ENCODE measurements around the gene SERPINF2.

SERPINF2 gene

GRCh38 chr17:1785930-1786329 is 43.3 kb downstream of the SERPINF2 start:
- no peak for TF ChIP-seq TAF1 (IDR thresholded peaks at IDR 0.05; ENCODE audit: low read depth)
- no peak for TF ChIP-seq EGR1 (IDR thresholded peaks at IDR 0.05)
- TF ChIP-seq ZBTB7A (IDR thresholded peaks at IDR 0.05; ENCODE audit: low read depth) = no peak
- no peak for TF ChIP-seq FOXM1 (IDR thresholded peaks at IDR 0.05; ENCODE audit: borderline replicate concordance, low read depth)
- TF ChIP-seq, protein P1, sequence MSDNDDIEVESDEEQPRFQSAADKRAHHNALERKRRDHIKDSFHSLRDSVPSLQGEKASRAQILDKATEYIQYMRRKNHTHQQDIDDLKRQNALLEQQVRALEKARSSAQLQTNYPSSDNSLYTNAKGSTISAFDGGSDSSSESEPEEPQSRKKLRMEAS (IDR thresholded peaks at IDR 0.05) = no peak

DNA sequence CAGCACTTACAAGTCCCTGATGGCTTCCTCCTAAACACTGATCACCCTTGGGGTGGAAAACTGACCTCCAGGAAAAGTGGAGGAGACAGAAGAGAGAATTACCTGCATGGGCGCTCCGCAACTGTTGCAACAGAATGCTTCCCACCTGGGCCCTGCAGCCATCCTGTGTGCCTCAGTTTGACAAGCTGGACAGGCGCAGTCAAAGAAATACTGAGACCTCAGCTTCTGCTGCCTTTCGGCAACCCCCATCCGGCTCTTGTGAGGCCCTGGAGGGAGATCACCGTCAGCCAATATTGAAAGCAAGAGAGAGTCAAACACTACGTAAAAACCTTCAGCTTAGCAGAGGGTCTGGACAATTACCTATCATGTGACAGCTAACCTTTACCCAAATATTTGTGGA is 44.0 kb downstream of the SERPINF2 start:
- TF ChIP-seq FOXM1 (IDR thresholded peaks at IDR 0.05; ENCODE audit: borderline replicate concordance, low read depth) (no peak), CEBPB (IDR thresholded peaks at IDR 0.05) (no peak), EP300 (IDR thresholded peaks at IDR 0.05; ENCODE audit: borderline replicate concordance) (no peak), CREB1 (IDR thresholded peaks at IDR 0.05; ENCODE audit: low read depth) (no peak), ZBTB7A (IDR thresholded peaks at IDR 0.05; ENCODE audit: low read depth) (no peak), YY1 (IDR thresholded peaks at IDR 0.05; ENCODE audit: low read depth) (no peak), NFIC (IDR thresholded peaks at IDR 0.05) (no peak), TCF12 (IDR thresholded peaks at IDR 0.05; ENCODE audit: low read depth) (no peak), TEAD4 (IDR thresholded peaks at IDR 0.05) (no peak), EGR1 (IDR thresholded peaks at IDR 0.05) (no peak), TAF1 (IDR thresholded peaks at IDR 0.05; ENCODE audit: low read depth) (no peak)
- TF ChIP-seq, protein P2, sequence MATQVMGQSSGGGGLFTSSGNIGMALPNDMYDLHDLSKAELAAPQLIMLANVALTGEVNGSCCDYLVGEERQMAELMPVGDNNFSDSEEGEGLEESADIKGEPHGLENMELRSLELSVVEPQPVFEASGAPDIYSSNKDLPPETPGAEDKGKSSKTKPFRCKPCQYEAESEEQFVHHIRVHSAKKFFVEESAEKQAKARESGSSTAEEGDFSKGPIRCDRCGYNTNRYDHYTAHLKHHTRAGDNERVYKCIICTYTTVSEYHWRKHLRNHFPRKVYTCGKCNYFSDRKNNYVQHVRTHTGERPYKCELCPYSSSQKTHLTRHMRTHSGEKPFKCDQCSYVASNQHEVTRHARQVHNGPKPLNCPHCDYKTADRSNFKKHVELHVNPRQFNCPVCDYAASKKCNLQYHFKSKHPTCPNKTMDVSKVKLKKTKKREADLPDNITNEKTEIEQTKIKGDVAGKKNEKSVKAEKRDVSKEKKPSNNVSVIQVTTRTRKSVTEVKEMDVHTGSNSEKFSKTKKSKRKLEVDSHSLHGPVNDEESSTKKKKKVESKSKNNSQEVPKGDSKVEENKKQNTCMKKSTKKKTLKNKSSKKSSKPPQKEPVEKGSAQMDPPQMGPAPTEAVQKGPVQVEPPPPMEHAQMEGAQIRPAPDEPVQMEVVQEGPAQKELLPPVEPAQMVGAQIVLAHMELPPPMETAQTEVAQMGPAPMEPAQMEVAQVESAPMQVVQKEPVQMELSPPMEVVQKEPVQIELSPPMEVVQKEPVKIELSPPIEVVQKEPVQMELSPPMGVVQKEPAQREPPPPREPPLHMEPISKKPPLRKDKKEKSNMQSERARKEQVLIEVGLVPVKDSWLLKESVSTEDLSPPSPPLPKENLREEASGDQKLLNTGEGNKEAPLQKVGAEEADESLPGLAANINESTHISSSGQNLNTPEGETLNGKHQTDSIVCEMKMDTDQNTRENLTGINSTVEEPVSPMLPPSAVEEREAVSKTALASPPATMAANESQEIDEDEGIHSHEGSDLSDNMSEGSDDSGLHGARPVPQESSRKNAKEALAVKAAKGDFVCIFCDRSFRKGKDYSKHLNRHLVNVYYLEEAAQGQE (IDR thresholded peaks at IDR 0.05; ENCODE audit: low read depth) = no peak
- TF ChIP-seq, protein P3, sequence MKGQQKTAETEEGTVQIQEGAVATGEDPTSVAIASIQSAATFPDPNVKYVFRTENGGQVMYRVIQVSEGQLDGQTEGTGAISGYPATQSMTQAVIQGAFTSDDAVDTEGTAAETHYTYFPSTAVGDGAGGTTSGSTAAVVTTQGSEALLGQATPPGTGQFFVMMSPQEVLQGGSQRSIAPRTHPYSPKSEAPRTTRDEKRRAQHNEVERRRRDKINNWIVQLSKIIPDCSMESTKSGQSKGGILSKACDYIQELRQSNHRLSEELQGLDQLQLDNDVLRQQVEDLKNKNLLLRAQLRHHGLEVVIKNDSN (IDR thresholded peaks at IDR 0.05) = no peak

- no peak for TF ChIP-seq CREB1 (IDR thresholded peaks at IDR 0.05; ENCODE audit: low read depth)
- TF ChIP-seq EP300 (IDR thresholded peaks at IDR 0.05; ENCODE audit: borderline replicate concordance) = no peak
- no peak for TF ChIP-seq TCF12 (IDR thresholded peaks at IDR 0.05; ENCODE audit: low read depth)
- TF ChIP-seq, protein P1 (IDR thresholded peaks at IDR 0.05) = no peak
Measured at GRCh38 chr17:1787301-1787902, 44.7 kb downstream of the SERPINF2 start.

GRCh38 chr17:1789936-1790335 is 47.3 kb downstream of the SERPINF2 start:
- no peak for TF ChIP-seq RAD21 (IDR thresholded peaks at IDR 0.05; ENCODE audit: low read depth)
- TF ChIP-seq, protein P2 (IDR thresholded peaks at IDR 0.05; ENCODE audit: low read depth) = no peak
- TF ChIP-seq EP300 (IDR thresholded peaks at IDR 0.05; ENCODE audit: borderline replicate concordance) = no peak
- no peak for TF ChIP-seq CEBPB (IDR thresholded peaks at IDR 0.05)
- no peak for TF ChIP-seq FOXM1 (IDR thresholded peaks at IDR 0.05; ENCODE audit: borderline replicate concordance, low read depth)
- TF ChIP-seq TEAD4 (IDR thresholded peaks at IDR 0.05) = no peak
- TF ChIP-seq ZBTB7A (IDR thresholded peaks at IDR 0.05; ENCODE audit: low read depth) = no peak
- no peak for TF ChIP-seq YY1 (IDR thresholded peaks at IDR 0.05; ENCODE audit: low read depth)
- no peak for TF ChIP-seq CREB1 (IDR thresholded peaks at IDR 0.05; ENCODE audit: low read depth)
- no peak for TF ChIP-seq TAF1 (IDR thresholded peaks at IDR 0.05; ENCODE audit: low read depth)
- TF ChIP-seq, protein P3 (IDR thresholded peaks at IDR 0.05) = no peak
- TF ChIP-seq, protein P1 (IDR thresholded peaks at IDR 0.05) = no peak
- no peak for TF ChIP-seq TCF12 (IDR thresholded peaks at IDR 0.05; ENCODE audit: low read depth)

DNA sequence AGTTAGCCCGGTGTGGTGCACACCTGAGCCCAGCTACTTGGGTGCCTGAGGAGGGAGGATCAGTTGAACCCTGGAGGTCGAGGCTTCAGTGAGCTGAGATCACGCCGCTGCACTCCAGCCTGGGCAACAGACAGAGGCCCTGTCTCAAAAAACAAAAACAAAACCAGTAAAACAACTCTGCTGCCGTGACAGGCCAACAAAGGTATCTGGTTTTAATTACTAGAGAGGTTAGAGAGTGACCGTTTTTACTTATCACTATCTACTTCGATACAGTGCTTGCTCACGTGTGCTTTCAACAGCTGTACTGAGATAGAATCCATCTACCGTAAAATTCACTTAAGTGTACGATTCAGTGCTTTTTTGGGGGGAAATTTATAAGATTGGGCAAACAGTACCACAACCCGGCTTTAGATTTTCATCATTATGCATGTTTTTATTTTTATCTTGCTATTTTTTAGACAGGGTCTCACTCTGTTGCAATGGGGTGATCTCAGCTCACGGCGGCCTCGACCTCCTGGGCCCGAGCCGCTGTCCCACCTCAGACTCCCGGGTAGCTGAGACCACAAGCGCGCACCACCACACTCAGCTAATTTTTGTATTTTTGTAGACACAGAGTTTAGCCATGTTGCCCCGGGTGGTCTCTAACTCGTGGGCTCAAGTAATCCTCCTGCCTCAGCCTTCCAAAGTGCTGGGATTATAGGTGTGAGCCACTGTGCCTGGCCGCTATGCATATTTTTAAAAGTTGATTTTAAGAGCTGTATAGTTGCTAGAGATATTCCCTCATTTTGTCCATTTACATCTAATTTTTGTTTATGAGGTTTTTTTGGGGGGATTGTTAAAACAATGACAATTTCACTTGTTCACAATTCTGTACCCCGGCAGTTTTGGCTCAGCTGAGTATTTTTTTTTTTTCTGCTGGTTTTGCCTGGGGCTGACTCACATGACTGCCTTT is 50.1 kb downstream of the SERPINF2 start:
- TF ChIP-seq, protein P1 (IDR thresholded peaks at IDR 0.05) = no peak
- no peak for TF ChIP-seq CREB1 (IDR thresholded peaks at IDR 0.05; ENCODE audit: low read depth)
- TF ChIP-seq ZBTB7A (IDR thresholded peaks at IDR 0.05; ENCODE audit: low read depth) = no peak
- TF ChIP-seq NFIC (IDR thresholded peaks at IDR 0.05) = no peak
- TF ChIP-seq TAF1 (IDR thresholded peaks at IDR 0.05; ENCODE audit: low read depth) = no peak
- TF ChIP-seq, protein P2 (IDR thresholded peaks at IDR 0.05; ENCODE audit: low read depth) = no peak
- TF ChIP-seq EP300 (IDR thresholded peaks at IDR 0.05; ENCODE audit: borderline replicate concordance) = no peak
- TF ChIP-seq CEBPB (IDR thresholded peaks at IDR 0.05) = no peak
- no peak for TF ChIP-seq FOXM1 (IDR thresholded peaks at IDR 0.05; ENCODE audit: borderline replicate concordance, low read depth)
- no peak for TF ChIP-seq TCF12 (IDR thresholded peaks at IDR 0.05; ENCODE audit: low read depth)

All from Ishikawa (cell line).